Activated CD4-positive, alpha-beta T cell treated with anti-CD3 and anti-CD28 coated beads, Interleukin-2, Interleukin-6, amounts not matched to agents 100 ng/mL and 50 ng/mL, durations not matched to agents 16 hours and 8 hours (primary cell): ENCODE measurements around the gene THPO.

Experiments used
- DNase-seq: peaks from one replicate; pipeline ENCODE4 v3.0.0-alpha.2; 2020

Gene THPO

DNA sequence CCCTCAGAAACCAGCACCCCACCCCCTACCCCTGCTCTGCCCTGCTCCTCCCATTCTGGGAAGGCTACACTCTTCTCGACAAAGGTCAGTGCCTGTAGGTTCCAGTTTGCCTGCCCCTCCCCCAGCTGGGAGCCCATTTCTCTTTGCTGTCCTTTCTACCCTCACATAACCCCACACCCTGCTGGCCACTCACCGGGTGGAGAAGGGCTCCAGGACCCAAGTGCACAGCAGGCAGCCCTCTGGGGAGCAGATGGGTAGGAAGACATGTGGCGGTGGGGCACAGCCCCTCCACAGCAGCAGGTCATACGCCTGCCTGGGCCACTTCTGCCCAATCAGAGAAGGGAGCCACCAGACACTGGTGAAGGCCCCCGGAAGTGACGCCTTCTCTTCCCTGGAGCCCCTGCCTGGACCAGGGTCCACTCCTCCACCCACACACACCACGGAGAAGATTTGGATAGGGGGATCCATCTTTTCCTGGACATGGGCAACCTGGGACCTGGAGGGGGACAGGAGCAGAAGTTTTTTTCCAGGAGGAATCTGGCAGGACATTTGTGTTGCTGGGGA is at the start of gene THPO:
Gene THPO, minus strand, starts transcription at position 326 of the 564 bp plus-strand sequence. CDS start 1,948 bp downstream, outside the sequence.
- DNase-seq: no peak

DNA sequence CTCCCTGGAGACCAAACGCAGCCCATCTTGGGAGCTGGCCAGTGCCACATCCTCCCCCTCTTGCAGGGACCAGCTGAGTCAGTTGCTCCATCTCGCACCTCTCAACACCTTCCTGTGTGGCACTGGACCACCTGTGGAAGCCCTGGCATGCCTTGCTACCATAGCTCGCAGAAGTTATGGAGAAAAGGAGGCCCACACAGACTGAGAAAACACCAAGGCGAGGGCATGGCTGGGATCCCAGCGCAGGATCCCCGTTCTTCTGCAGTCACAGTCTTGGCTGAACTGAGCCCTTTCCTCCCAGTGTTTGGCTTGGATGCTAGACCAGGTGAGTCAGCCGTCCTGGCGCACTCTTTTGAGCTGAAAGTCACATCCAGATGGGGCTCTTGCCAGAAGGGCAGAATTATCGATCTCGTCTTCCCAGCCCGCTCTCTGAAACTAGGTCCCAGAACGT is 48.7 kb upstream of the THPO start:
- DNase-seq: no peak

DNA sequence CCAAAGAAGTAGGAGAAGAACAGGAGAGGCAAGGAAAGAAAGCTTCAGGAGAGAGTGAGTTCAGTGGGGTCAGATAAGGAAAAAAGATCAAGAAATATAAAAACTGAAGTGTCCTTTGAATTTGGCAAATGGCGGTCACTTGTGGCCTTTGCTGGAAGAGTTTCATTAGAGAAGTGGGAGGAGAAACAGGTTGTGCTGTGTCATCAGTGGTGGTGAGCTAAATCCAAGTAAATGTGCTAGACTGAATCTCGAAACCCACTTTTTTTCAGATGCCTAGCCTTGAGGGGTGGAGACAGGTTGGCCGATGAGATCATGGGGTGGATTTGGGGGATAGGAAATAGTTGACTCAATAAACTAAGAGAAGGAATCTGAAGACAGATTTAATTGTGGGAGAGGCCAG is 45.6 kb upstream of the THPO start:
- no peak for DNase-seq

DNA sequence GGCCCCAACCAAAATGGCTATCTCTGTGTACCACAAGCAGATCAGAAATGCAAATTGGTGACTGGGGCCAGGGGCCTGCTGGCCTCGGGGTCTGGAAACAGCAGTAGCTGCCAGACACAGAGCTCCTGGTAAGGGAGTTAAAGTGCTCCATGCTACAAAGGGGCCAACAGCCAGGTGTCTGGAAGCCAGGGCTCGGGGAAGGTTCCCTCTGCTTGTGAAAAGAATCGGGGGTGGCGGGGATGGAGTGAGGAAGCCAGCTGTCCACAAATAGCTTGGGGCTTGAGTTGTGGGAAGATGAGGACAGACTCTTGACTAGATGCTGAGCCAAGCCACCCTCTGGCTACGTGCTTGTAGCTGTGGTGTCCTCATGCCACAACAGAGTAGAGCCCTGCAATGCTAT is 41.2 kb upstream of the THPO start:
- no peak for DNase-seq

DNA sequence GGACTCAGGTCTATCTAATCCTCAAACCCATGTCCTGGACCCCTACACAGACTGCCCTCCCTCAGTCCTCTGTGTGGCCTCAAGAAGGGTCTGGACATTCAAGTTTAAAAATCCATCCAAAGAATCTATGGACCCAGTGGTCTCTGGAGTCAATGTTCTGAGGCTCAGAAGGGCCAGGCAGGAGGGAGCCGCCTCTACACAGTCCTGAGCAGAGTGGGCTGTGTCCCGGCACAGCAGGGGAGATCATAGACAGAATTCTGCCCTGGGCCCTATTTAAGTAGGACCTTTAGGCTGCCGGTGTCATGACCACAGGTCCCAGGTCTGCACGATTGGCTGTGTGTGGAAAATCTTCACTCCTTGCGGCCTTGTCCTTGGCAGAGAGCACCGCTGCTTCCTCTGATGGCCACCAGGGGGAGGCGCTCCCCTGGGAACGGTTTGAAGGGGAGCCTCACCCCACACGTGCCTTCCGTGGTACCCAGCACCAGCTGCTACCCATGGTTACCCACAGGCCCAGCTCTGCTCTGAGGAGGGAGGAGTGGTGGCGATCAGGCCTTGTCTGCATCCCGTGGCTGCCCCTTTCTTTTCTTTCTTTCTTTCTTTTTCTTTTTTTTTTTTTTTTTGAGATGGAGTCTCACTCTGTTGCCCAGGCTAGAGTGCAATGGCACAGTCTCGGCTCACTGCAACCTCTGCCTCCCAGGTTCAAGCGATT is 39.8 kb upstream of the THPO start:
- DNase-seq: peak; percentile 77

DNA sequence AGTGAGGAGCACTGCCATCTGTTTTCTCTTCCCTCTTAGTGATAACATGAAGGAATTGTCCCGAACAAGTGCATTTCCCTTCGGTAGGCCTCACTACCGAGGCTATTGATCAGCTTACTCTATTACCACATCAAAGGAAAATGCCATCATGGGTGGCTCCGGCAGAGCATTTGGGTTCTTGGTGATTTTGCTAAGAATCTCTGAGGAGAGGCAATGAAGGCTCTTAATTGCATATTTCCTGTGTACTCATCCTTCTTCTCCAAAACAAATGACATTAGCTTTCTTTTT is 37.1 kb upstream of the THPO start:
- no peak for DNase-seq

DNA sequence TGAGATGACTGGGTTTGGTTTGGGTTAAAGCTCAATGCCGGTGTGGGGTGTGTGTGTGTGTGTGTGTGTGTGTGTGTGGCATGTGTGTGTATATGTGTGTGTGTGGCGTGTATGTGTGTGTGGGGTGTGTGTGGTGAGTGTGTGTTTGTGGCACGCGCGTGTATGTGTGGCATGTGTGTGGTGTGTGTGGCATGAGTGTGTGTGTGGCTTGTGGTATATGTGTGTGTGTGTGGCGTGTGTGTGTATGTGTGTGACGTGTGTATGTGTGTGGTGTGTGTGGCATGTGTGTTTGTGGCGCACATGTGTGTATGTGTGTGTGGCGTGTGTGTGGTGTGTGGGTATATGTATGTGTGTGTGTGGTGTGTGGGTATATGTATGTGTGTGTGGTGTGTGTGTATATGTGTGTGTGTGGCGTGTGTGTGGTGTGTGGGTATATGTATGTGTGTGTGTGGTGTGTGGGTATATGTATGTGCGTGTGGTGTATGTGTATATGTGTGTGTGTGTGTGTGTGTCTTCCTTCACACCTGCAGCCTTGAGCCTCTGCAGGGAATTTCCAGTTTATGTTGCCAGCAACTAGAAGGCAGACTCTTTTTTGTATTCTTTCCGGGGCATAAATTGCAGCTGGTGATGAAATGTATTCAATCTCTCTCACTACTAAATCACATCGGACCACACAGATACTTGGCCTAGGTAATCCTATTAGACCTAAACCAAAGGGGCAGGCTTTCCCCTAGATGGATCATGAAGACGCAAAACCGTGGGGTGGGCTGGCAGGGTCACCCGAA is 36.6 kb upstream of the THPO start:
- DNase-seq: no peak

DNA sequence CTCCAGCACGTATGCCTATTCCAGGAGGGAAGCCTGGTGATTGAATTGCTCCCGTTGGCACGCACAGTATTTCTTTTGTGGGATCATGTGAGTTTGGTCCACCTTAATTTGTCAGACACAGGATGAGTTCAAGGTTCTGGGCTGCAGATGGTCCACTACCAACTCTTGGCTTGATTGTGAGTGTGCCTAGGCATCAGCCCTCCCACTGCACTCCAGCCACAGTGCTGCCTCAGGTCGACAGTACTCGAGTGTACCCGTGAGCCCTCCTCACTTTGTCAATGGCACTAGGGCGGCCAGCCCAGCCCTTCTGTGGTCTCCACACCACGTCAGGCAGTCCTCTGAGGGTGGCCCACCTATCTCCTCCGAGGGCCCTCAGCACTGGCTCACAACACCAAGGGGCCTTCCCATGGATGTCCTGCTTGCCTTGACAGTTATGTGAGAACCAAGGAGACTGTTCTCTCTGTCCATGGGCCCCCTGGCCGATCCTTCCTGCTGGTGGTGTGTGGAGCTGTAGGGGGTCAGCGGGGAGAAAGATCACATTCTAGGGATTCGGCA is 32.0 kb upstream of the THPO start:
- DNase-seq: no peak

DNA sequence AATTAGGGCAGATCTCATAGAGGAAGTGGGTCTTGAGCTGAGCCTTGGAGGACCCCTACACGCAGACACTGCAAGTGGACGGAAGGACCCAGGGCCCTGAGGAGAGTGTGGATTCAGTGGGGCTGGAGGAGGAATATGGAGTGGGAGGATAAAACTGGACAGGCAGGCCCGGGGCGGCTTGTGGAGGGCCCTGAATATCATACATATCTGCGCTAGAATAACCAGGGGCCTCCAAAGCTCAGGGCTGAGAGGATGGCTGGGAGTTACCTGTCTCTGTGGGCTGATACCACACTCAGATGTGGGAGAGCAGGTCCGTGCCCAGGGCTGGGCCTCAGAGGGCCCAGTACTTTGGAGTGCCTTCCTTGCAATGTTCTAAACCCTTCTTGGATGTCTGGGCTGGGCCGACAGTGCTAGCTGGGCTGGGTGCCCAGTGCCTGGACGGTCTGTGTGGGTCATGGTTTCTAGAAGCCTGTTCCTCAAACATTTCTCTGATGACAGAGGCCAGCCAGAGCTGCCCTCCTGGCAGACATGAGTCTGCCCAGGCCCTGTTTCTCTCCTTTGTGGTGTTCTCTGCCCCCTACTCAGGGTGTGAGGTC is 31.4 kb upstream of the THPO start:
- DNase-seq: no peak

DNA sequence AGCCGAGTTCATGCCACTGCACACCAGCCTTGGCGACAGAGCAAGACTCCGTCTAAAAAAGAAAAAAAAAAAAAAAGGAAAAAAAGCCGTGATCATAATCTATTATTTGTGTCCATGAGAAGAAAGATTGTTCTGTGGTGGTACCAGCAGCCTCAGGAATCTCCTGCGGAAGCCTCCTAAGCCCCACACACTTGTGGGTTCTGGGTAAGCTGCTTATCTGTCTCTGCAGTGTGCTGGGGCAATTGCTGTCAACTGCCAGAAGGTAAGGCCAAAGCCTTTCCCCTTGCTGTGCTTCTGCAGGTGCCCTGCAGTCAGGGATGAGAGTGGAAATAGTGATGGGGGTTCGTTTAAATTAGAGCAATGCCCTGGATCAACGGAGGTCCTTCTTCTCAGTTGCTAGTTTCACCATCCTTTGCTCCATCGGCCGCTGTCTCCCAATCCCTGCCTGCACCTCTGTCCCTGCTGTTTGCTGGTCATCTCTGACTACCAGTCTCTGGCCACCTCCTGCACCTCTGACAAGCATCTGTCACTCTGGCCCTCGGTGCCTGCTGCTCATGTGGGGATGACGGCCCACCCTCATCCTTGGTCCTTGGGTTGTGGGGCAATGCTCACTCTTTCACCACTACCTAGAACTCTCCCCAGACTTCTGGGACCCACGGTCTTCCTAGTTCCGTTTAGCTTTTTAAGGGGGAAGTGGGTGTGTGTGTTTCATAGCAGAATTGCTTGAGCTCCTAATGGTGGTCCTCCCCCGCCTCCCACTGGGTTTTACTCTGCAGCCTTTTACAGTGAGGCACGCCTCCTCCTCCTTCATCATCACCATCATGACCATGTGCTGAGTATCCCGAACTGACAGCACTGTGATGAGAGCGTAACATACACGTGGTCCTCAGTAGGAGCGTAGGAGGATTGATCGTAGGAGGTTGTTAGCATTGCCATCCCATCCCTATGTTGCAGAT is 27.3 kb upstream of the THPO start:
- DNase-seq: no peak

DNA sequence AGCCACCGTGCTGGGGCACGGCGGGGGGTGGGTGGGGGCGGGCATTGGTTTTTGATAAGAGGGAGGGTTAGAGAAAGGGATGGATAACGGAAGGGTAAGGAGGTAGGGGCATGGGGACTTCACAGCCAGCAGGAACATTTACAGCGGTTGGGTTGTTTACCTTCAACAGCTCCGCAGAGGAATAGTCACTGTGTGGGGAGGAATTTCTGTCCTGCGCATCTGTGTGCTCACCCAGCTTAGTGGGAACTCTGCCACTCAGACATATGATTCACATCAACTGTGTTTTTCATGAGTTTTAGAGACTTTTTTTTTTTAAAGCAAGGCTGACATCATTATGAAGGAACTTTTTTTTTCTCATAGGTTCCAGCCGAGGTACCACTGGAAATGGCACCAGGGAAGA is 21.4 kb upstream of the THPO start:
- DNase-seq: no peak

DNA sequence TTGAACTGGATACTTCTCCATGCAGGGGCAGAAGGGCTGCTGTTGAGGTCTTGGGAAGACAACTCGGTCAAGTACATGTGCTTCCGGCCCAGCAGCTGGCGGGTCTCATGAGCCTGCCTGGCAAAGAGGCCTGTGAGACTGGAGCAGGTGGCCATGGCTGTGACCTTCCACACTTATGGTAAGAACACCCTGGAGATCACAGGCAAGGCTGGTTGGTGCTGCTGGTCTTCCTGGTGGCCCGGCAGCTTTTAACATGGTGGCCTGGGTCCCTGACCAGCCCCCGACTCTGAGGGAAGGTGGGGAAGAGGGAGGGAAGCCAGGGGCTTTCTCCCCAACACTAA is 17.3 kb upstream of the THPO start:
- no peak for DNase-seq

DNA sequence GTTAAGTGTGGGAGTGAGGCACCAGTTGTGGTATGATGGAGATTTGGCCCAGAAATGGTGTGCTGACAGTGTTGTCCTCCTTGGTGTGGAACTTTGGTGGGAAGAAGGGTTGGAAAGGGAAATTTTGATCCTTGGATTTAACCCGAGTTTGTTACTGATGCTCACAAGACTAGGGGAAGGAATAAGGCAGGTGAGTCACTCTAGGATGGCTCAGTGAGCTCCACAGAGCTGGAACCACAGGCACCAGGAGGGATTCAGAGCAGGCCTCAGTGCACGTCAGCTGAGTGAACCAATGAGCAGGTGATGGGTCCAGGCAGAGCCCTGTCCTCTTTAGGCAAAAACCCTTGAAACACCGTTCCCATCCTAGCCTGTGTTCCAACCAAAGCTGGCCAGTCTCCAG is 13.3 kb upstream of the THPO start:
- DNase-seq: no peak

DNA sequence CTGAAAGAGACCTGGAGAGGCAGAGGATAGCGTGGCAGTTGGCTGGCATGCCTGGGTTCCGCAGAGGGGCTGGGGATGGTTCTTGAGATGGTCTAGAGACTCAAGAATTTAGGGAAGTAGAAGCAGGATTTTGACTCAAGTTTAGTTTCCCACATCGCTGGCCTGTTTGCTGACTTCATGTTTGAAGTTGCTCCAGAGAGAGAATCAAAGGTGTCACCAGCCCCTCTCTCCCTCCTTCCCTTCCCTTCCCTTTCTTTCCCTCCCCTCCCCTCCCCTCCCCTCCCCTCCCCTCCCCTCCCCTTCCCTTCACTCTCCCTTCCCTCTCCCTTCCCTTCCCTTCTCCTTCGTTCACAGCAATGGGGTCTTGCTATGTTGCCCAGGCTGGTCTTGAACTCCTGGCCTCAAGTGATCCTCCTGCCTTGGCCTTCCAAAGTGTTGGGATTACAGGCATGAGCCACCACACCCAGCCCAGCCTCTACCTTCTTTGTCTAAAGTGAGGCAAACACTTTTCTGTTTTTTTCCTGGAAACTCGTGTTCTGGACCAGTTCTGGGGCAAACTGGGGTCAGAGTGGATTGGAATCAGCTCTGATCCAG is 12.0 kb upstream of the THPO start:
- no peak for DNase-seq

DNA sequence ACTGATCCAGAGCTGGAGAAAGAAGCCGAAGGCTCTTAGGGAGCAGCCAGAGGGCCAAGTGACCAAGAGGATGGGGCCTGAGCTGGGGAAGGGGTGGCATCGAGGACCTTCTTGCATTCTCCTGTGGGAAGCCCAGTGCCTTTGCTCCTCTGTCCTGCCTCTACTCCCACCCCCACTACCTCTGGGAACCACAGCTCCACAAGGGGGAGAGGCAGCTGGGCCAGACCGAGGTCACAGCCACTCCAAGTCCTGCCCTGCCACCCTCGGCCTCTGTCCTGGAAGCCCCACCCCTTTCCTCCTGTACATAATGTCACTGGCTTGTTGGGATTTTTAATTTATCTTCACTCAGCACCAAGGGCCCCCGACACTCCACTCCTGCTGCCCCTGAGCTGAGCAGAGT is 11.4 kb upstream of the THPO start:
- no peak for DNase-seq

DNA sequence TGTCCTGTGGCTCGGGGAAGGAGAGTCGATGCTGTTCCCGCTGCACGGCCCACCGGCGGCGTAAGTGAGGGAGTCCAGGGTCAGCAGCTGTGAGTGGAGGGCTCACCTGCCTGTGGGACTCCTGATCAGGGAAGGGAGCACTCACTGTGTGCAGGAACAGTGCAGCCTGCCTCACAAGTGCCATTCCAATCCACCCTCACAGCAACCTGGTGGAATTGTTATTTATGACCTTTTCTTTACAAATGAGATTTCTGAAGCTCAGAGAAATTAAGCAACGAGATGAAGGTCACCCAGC is 10.9 kb upstream of the THPO start:
- DNase-seq: no peak

DNA sequence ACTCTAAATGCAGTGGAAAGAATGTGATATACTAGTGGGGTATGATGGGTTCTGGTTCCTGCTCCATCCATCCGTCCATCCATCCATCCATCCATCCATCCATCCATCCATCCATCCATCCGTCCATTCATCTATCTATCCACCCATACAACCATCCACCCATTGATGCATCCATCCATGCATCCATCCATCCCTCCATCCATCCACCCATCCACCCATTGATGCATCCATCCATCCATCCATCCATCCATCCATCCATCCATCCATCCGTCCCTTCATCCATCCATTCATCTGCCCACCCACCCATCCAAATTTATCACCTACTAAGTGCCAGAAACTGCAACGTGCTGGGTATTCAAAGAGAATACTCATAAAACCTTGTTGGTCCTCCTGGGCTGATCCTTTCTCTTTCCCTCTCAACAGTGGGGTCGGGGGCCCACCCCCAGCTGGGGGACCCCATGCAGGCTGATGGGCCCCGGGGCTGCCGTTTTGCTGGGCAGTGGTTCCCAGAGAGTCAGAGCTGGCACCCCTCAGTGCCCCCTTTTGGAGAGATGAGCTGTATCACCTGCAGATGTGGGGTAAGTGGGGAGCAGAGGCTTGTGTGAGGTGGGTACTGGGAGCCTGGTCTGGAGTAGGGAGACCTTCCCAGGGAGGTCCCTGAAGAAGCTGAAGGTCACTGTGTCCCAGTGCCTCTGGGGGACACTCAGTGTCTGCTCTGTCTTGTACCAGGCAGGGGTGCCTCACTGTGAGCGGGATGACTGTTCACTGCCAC is 10.3 kb upstream of the THPO start:
- DNase-seq: no peak

DNA sequence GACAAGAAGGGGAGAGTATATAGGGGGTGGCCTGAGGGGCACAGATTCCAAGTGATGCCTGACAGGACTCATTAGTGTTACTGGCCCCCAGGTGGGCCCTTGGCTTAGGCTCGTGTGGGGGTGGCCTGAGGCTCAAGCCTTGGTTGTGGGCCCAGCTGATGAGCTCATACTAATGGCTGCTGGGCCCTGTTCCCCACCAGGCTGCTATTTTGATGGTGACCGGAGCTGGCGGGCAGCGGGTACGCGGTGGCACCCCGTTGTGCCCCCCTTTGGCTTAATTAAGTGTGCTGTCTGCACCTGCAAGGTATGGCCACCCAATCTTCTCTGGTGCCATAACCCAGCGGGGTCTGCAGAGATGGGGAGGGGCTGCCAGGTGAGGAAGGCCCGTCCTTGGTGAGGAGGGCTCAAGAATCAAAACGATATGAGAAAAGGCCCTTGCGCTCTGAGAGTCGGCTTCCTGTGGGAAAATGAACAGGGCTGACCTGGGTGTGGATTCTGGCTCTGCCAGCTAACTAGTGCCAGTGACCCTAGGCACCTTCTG is 9.2 kb upstream of the THPO start:
- no peak for DNase-seq

DNA sequence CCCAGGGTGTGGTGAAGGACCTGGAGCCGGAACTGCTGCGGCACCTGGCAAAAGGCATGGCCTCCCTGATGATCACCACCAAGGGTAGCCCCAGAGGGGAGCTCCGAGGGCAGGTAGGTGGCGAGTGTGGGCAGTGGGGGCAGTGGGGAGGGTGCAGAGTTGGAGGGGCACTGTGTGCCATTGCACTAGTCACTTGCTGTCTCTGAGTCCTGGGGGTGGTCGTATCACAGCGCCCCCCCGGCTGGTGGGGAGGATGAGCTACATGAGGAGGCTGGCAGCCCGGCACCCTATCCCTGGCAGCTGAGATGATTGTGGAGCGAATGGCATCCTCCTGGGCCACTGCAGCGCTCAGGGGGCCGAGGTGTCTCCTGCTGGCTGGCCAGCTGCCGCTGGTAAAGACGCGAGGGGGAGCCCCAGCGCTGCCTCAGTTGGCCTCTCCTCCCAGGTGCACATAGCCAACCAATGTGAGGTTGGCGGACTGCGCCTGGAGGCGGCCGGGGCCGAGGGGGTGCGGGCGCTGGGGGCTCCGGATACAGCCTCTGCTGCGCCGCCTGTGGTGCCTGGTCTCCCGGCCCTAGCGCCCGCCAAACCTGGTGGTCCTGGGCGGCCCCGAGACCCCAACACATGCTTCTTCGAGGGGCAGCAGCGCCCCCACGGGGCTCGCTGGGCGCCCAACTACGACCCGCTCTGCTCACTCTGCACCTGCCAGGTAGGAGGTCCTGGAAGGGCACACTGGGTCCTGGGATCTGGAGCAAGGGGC is 8.2 kb upstream of the THPO start:
- no peak for DNase-seq

DNA sequence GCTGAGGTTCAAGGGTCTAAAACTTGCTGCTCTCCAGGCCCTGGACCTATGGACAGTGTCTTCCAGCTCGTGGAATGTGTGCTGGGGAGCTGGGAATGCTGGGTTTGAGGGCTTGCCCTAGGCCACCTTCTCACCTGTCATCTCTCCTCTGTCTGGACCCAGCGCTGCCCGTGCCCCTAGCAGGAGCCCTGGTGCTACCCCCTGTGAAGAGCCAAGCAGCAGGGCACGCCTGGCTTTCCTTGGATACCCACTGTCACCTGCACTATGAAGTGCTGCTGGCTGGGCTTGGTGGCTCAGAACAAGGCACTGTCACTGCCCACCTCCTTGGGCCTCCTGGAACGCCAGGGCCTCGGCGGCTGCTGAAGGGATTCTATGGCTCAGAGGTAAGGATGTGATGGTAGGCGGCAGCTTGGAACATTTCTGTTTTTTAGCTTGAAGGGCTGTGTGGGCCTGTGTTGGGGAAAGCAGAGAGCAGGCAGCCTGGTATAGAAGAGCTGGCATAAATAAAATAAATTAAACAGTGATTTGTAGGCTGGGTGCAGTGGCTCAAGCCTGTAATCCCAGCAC is 6.9 kb upstream of the THPO start:
- no peak for DNase-seq
